Hepatocyte (in vitro differentiated cells): ENCODE measurements around the gene CXCL3.

ENCODE experiments used
- CTCF ChIP-seq: fragments of 200-600 bp; sonication (generic); IDR thresholded peaks from 2 replicates; pipeline ENCODE4 v1.5.1; 2016; ENCODE audit warnings: antibody characterized with exemption, mild to moderate bottlenecking; ENCODE audit not compliant: poor library complexity
- EZH2 ChIP-seq: fragments of 200-600 bp; sonication (generic); IDR thresholded peaks from 2 replicates; pipeline ENCODE4 v1.6.1; 2016; ENCODE audit warnings: antibody characterized with exemption, mild to moderate bottlenecking, borderline replicate concordance

DNA sequence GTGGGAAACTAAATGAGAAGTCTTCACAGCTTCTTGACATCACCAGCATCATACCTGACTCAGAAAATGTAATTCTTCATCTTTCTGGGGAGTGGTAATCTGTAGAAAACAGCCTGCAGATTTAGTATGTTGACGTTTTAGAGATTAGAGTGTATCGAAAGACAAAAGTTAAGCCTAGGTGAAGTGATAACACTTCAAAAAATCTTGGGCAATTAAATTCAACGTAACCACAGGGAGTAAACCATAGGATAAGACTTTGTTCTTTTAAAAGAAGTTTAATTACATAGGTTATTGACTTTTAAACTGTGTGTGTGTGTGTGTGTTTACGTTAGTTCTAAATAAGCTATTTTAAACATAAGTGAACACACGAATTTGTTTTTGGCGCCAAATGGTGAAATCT, 38.2 kb downstream of the CXCL3 start:
- TF ChIP-seq CTCF (no peak), EZH2 (no peak)
